A673 (cell line): ENCODE results near the gene CMTM2.

Experiments used
- CTCF ChIP-seq: fragments of 300-800, 200-600 bp; sonication (generic); conservative IDR thresholded peaks from 2 replicates; pipeline ENCODE4 v1.5.1; 2017; ENCODE audit warnings: low read depth, mild to moderate bottlenecking, antibody characterized with exemption, low read length, moderate library complexity, mixed read lengths
- EZH2 ChIP-seq: fragments of 200-600 bp; sonication (generic); IDR thresholded peaks from 2 replicates; pipeline ENCODE4 v1.6.1; 2017; ENCODE audit warnings: borderline replicate concordance, low read depth, mild to moderate bottlenecking, mixed read lengths, antibody characterized with exemption, low read length; ENCODE audit not compliant: poor library complexity, severe bottlenecking

DNA sequence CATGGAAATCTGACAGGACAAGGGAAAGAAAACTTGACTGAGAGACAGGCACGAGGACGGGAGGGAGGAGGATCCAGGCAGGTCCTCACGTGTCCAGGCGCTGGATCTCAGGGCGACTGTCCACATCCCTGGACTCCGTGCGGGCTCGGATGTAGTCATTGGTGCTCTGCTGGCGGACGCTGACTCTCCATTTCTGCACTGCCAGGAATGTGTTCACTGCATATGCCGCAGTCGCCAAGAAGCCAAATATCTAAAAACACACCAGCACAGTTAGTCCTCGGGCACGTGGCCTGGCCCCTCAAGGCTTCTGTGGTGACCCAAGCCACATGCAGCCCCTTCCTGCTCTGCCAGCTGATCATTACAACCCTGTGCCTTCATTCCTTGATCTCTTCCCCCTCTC lies 42.7 kb downstream of the CMTM2 start:
- TF ChIP-seq CTCF, result no peak
- TF ChIP-seq EZH2, result no peak
